Dedifferentiated amniotic fluid mesenchymal stem cell (primary cell): Measurements from ENCODE around the gene PLCG2.
"Not testable (repeated sequence)": the region's sequence is repeated elsewhere in the genome, so short reads cannot be mapped to it uniquely, and the experiment has no call there.

Experiments
- DNase-seq: peaks from one replicate; pipeline ENCODE4 v3.0.0-alpha.2; 2016; ENCODE audit errors: extremely low spot score

The PLCG2 gene

GRCh38 chr16:81938326-81939163 is 159.5 kb downstream of the PLCG2 start:
- no peak for DNase-seq

DNA sequence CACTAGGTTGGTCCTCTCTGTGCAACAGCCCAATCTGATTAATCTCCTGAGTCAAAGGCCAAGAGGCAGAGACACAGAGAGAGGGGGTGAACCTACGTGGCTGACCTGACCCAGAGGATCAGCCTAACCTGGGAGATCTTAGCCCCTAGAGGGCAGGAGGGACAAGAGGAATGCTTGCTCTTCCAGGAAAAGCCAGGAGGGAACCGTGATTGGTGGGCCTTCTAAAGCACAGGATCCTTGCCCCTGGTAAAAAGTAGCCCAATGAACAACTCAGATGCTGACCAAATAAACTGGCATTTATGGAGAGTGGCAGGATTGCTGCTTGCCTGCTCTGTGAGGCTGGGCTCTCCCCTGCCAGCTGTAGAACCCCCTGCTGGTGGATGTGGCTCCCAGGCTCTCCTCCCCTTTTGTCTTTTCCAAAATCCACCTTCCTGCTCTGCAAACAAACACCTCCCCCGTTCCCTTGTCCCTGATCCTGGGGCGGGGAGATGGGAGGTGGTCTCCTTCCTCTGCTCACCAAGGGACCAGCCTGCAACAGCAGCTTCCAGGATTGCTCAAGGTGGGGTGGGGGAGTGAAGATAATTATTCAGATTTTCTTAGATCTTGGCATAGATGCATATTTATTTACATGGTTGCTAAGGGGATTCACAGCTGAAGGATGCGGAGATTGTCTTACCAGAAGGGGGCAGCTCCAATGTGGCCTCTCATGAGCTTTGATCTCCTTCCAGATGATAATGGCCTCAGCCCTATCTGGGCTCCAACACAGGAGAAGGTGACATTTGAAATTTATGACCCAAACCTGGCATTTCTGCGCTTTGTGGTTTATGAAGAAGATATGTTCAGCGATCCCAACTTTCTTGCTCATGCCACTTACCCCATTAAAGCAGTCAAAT is 160.3 kb downstream of the PLCG2 start:
- no peak for DNase-seq

GRCh38 chr16:81940781-81941560 is 161.9 kb downstream of the PLCG2 start:
- peak; percentile 63 for DNase-seq

DNA sequence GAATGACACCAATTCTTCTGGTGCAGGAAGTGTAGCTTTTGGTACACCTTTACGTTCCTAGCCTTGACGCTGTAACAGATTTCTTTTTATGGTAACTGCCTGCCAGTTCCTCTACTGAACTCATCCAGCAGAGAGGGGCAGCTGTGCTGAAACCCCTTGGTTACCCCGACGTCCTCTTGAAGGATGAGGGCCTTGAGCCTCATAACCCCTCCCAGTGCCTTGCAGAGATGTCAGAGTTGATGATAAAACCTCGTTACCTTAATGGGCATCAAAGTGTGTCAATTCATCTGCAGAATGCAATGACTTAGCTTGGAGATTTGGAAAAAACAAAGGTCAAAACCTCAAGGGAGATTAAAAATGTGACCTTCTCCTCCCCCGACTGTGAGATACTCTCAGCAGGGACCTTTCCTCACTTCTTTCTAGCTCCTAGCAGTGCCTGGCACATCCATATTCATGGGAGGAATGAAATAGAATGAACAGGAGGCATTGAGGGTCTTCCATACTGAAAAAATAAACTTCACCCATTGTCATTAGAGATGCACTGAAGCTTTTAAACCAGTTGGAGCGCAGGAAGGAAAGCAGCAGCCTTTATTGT is 163.0 kb downstream of the PLCG2 start:
- no peak for DNase-seq

DNA sequence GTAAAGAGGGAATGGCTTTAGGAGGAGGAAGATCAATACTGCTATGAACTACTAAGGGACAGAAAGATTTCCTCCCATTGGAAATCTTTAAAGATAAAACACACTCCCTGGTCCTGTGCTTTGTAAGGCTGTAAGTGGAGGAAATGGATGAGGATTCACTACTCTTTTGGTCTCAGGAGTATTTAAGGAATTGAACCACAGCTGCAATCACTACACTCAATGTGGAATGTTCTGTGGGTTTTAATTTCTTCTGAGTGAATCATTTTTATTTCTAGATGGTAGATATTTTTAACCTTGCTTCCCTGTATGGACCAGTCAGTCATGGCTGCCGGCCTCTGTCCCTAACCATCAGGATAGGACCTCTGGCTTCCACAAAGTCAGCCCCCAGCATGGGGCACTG is 166.6 kb downstream of the PLCG2 start:
- no peak for DNase-seq

DNA sequence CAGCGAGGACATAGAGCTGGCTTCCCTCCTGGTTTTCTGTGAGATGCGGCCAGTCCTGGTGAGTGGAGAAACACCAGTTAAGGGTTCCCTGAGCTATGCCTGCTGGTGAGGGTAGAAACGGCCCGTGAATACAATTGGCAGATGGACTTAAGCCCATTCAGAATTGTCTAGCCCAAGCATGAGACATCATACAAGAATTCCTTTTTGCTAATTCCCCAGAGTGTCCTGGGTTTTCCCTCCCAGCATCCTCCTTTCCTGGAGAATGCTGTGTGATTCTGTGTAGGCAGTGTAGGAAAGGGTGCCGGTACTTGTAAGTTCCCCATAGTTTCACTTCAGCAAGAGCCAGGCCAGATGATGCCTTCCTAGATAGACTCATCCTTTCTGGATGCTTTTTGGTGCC is 167.1 kb downstream of the PLCG2 start:
- DNase-seq: no peak

DNA sequence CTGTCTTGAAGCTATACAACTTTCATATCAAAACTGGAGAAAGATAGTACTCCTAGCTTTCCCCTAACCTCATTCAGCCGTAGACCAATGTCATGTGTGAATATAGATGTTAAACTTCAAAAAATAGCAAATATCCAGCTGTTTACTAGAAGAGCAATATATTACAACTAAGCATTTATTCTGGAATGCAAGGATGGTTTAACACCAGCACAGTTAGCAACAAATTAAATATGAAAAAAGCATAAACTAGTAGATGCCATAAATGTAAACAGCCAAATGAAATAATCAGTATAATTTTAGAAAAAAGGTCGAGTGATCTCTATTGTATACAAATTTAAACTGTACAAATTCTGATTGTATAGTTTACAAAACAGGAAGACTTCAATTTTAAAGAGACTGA is 172.5 kb downstream of the PLCG2 start:
- DNase-seq: no peak

GRCh38 chr16:81956213-81956948 is 177.3 kb downstream of the PLCG2 start:
- DNase-seq: no peak

GRCh38 chr16:81964808-81965207 is 185.7 kb downstream of the PLCG2 start:
- no peak for DNase-seq

DNA sequence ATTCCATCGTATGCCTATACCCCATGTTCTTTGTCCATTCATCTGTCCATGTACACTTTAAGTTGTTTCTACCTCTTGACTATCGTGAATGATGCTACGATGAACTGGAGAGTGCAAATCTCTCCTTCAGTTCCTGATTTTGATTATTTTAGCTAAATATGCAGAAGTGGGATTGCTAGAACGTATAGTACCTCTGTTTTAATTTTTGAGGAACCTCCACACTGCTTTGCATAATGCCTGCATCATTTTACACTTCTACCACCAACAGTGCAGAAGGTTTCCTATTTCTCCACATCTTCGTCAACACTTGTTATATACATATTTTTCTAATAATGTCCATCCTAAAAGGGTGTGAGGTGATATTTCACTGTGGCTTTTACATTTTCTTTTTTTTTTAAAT is 188.3 kb downstream of the PLCG2 start:
- no peak for DNase-seq

DNA sequence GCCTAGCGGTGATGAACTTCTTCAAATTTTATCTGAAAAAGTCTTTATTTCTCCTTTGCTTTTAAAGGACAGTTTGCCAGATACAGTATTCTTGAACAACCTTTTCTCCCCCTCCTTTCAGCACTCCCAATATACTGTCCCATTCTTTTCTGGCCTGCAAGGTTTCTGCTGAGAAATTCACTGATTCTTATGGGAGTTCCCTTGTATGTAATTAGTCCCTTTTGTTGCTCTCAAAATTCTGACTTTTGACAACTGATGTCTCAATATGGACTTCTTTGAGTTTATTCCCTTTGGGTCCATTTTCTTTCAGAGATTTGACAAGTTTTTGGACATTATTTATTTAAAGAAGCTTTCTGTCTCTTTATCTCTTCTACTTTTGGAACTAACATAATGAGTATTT is 192.8 kb downstream of the PLCG2 start:
- DNase-seq: no peak

DNA sequence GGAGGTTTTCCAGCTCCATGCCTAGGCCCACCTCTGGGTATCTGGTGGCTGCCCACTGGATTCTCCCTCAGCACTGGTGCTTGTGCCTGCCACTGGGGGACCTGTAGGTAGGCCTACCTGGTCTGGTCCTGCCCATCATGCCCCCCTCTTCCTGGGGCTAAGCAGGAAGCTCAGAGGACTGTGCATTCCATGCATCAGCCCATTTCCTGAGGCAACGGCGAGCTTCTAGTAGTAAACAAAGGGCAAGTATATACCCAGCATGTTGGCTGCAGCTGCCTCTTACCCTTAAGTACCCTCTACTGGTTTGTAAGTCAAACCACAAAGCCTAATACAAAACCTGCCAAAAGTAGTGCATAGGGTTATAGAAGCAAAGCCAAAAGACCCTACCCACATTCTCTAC is 194.6 kb downstream of the PLCG2 start:
- no peak for DNase-seq

GRCh38 chr16:81975637-81976036 is 196.5 kb downstream of the PLCG2 start:
- DNase-seq: no peak

- DNase-seq: not testable (repeated sequence)
Observed at GRCh38 chr16:81977335-81977942, 198.3 kb downstream of the PLCG2 start.

DNA sequence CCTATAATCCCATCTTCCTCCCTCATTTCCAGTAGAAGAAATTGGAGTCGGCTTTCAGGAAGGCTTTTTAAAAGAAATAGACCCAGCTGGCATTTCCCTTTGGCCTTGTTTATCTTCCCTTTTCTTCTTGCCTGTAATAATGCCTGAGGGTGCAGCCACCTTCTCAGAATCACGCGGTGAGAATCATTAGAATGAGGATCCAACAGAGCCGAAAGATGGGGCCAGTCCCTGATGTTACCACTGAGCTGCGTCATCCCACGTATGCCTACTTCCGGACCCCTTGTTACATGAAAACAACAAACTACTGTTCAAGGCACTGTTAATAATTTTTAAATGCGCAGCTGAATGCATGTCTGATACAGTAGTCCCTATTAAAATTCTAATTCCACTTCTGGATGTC is 208.0 kb downstream of the PLCG2 start:
- no peak for DNase-seq

DNA sequence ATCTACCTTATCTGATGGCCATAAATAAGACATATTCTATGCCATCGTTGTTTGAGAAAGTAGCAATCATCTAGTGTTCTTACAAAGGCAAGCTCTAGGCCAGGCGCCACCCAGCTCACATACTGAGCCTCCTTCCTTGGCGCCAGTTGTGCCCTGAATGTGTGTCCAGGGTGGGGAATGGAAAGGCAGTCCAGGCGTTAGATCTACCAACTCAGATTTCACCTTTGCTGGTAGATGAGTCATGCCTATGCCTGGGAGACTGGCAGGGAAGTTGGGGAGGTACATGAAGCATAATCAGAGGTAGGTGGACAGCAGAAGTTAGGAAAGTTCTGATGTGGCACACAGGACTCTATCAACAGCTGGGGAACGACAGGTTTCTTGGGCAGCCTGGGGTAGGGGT is 208.6 kb downstream of the PLCG2 start:
- no peak for DNase-seq

DNA sequence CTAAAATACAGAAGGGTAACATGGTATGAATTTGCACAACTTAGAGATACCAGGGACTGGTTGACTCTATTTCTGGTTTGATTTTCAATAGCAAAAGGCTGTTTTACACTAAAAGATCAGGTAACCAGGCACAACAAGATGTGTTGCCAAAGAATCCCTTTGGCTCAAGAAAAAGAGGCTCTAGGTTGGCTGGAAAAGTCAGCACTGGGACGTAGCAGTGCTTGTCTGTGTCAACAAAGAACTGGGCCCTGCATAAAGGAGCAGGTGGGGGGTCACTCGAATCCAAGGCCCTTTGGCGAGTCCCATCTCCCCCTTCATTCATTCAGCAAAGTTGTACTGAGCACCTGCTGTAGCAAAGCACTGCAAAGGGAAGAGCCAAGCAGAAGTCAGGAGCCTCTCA is 213.8 kb downstream of the PLCG2 start:
- DNase-seq: no peak

GRCh38 chr16:81994485-81994884 is 215.4 kb downstream of the PLCG2 start:
- DNase-seq: no peak

GRCh38 chr16:81995651-81996050 is 216.6 kb downstream of the PLCG2 start:
- no peak for DNase-seq

DNA sequence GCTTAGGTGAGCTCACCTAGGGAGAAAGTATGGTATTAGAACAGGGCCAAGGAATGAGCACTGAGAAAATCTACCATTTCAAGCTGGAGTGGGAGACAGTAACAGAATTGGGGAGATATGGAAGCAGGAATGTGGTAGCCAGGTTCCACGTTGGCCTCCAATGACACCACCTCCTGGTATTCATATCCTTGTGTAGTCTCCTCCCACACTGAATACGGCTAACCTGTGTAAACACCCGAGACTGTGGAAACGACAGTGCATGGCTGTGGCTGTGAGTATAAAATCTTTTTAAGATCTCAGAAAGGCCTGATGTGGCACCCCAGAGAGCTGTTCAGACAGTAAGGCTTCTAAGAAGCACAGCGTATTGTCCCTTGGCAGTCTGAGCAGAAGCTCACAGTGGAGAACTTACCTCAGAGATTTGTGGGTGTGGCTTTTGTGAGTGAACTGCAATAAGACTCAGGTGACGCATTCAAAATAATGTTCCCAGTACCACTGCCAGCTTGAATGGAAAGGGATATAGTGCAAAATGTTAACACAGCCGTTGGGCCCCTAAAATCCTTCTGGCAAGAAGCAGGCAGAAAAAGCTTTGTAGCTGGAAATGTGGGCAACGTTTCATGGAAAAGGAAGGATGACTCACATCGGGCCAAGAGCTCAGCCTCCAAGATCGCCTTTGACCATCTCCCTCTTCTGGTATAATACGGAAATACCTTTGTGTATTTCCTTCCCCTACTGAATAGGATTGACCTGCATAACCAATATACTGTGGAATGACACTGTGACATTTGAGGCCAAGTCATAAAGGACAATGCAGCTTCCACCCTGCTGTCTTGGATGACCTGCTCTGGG is 217.8 kb downstream of the PLCG2 start:
- DNase-seq: no peak
